HepG2 (cell line): Measurements from ENCODE around the gene ANKRD12. TPM values are rescaled to one million over a fixed set of nuclear protein-coding genes. Genes with fewer than 3 reads are reported as not detected.

ENCODE experiments used
- ATAC-seq: fragments of 200-7000 bp; cut with Tn5 transposase; 3 replicates; pipeline ENCODE4 v1.9.1; 2020; ENCODE audit warnings: mild to moderate bottlenecking, moderate library complexity
- BruUV-seq: library from RNA; stranded (reverse); fragments of 400-500 nt; replicated peaks from 2 replicates; lab custom pipeline; 2021; lab: Mats Ljungman, UMichigan
- CTCF ChIA-PET: fragments of 300-600 bp; formaldehyde crosslinking; extraction: SDS; loops from one replicate; lab custom pipeline; 2021; ENCODE audit warnings: low total read pairs, inconsistent platforms, low intra/inter-chr PET ratio; lab: Yijun Ruan, JAX
- POLR2A ChIA-PET: fragments of 350-600 bp; sonication (Branson Sonifier 250); formaldehyde crosslinking; loops from one replicate; lab custom pipeline; 2020; ENCODE audit warnings: antibody characterized with exemption, inconsistent platforms; lab: Yijun Ruan, JAX
- DNase-seq: peaks from one replicate; pipeline ENCODE4 v3.0.0-alpha.2; 2015; ENCODE audit warnings: low spot score
- FAIRE-seq: peaks from 3 replicates; lab custom pipeline; 2011; peaks lifted over from hg19 to GRCh38; lab: Jason Lieb, UNC
- H2AFZ ChIP-seq: one replicate; pipeline ENCODE4 v1.6.1; 2011; ENCODE audit warnings: low read length, inconsistent platforms
- H3K27ac ChIP-seq: fragments of 300-600 bp; 3 replicates; pipeline ENCODE4 v1.8.0; 2011; ENCODE audit warnings: mixed run types, mild to moderate bottlenecking, mixed read lengths, low read length, inconsistent platforms; ENCODE audit not compliant: insufficient read depth; ENCODE audit errors: extremely low read length
- H3K27me3 ChIP-seq, 2 experiments: fragments of 200-600 bp in 1 of 2; 2 replicates in 1 of 2; 3 replicates in 1 of 2; pipeline versions ENCODE4 v1.6.0 to v1.8.0; 2011; ENCODE audit warnings: low read length in 2 of 2, mild to moderate bottlenecking in 2 of 2, moderate library complexity in 2 of 2, inconsistent platforms in 1 of 2; ENCODE audit not compliant: insufficient read depth in 2 of 2, control insufficient read depth in 1 of 2
- H3K36me3 ChIP-seq, 2 experiments: fragments of 200-600 bp in 1 of 2; replicated peaks in 1 of 2; 2 replicates in 1 of 2; 3 replicates in 1 of 2; pipeline versions ENCODE4 v1.5.1 to v1.8.0; 2011; ENCODE audit warnings: low read length in 2 of 2, inconsistent platforms in 1 of 2; ENCODE audit not compliant: insufficient read depth in 2 of 2, control insufficient read depth in 1 of 2
- H3K4me1 ChIP-seq: 2 replicates; pipeline ENCODE4 v1.5.1; 2012; ENCODE audit warnings: low read length, inconsistent platforms; ENCODE audit not compliant: insufficient read depth
- H3K4me2 ChIP-seq: 2 replicates; pipeline ENCODE4 v1.6.0; 2011; ENCODE audit warnings: low read depth, low read length, inconsistent platforms
- H3K4me3 ChIP-seq, 3 experiments: fragments of 200-600 bp in 1 of 3; sonication (generic), shearing (Covaris generic) in 1 of 3; replicated peaks in 1 of 3; 2 replicates each; pipeline ENCODE4 v1.5.1; 2011 to 2016; ENCODE audit warnings: low read length in 3 of 3, inconsistent platforms in 2 of 3, low read depth in 2 of 3, mild to moderate bottlenecking in 2 of 3, control low read depth in 1 of 3, mixed read lengths in 1 of 3; ENCODE audit not compliant: insufficient read depth in 1 of 3
- H3K79me2 ChIP-seq: one replicate; pipeline ENCODE4 v1.6.1; 2011; ENCODE audit warnings: low read length, inconsistent platforms; ENCODE audit not compliant: insufficient read depth
- H3K9ac ChIP-seq: 2 replicates; pipeline ENCODE4 v1.6.0; 2011; ENCODE audit warnings: mild to moderate bottlenecking, low read depth, low read length, inconsistent platforms; ENCODE audit not compliant: insufficient read depth
- H3K9me3 ChIP-seq: 2 replicates; pipeline ENCODE4 v1.5.1; 2012; ENCODE audit warnings: mild to moderate bottlenecking, low read length
- H4K20me1 ChIP-seq: 2 replicates; pipeline ENCODE4 v1.6.0; 2011; ENCODE audit warnings: inconsistent platforms, mild to moderate bottlenecking, low read length, moderate library complexity; ENCODE audit not compliant: insufficient read depth
- EP300 ChIP-seq, 3 experiments: sonication (generic) in 1 of 3; formaldehyde crosslinking in 1 of 3; IDR thresholded peaks; 2 replicates each; pipeline versions ENCODE4 v1.5.1 to v1.6.1; 2011 to 2020; ENCODE audit warnings: low read depth in 2 of 3, low read length in 2 of 3, borderline replicate concordance in 1 of 3, improper control_type of control experiment in 1 of 3, mild to moderate bottlenecking in 1 of 3, missing genetic modification reagents in 1 of 3, moderate library complexity in 1 of 3
- HNRNPK ChIP-seq: fragments of 200-400 bp; formaldehyde crosslinking; IDR thresholded peaks from 2 replicates; pipeline ENCODE4 v1.6.1; 2018; ENCODE audit warnings: low read length, low read depth, moderate library complexity, mild to moderate bottlenecking; ENCODE audit not compliant: poor library complexity, severe bottlenecking
- IRF2 ChIP-seq: IDR thresholded peaks from 2 replicates; pipeline ENCODE4 v1.6.1; 2018; ENCODE audit warnings: missing genetic modification reagents, missing compliant biosample characterization
- PPARG ChIP-seq: conservative IDR thresholded peaks from 2 replicates; pipeline ENCODE4 v1.6.1; 2016; ENCODE audit warnings: missing biosample characterization, missing genetic modification reagents
- RAD51 ChIP-seq: fragments of 450-650 bp; IDR thresholded peaks from 2 replicates; pipeline ENCODE4 v1.6.1; 2016; ENCODE audit warnings: borderline replicate concordance
- SMC3 ChIP-seq: IDR thresholded peaks from 2 replicates; pipeline ENCODE4 v1.6.1; 2011; ENCODE audit warnings: low read length, improper control_type of control experiment
- ZBTB43 ChIP-seq: sonication (generic); formaldehyde crosslinking; conservative IDR thresholded peaks from 2 replicates; pipeline ENCODE4 v1.4.0; 2020; ENCODE audit warnings: missing genetic modification reagents
- ZNF557 ChIP-seq: sonication (generic); formaldehyde crosslinking; IDR thresholded peaks from 2 replicates; pipeline ENCODE4 v1.4.0; 2020; ENCODE audit warnings: missing genetic modification reagents
- ZNF747 ChIP-seq: sonication (generic); formaldehyde crosslinking; IDR thresholded peaks from 2 replicates; pipeline ENCODE4 v1.8.1; 2023; ENCODE audit warnings: missing genetic modification reagents, mild to moderate bottlenecking, borderline replicate concordance
- WGBS: methylation state at CpG from one replicate; pipeline ENCODE4 v1.1.6; 2017; ENCODE audit warnings: low lambda C conversion rate; 5-methylcytosine and 5-hydroxymethylcytosine counted together
- in situ Hi-C: cut with HindIII; loops from 2 replicates; pipeline ENCODE4 v1.10.0; 2017; ENCODE audit warnings: low pct_unique_long_range_greater_than_20kb; ENCODE audit not compliant: extremely low pct_ligation_motif_present
- intact Hi-C: fragments of 100-400 bp; cut with micrococcal nuclease; formaldehyde crosslinking; loops from one replicate; pipeline ENCODE4 v1.10.0; 2022; ENCODE audit not compliant: unreplicated experiment
- polyA plus RNA-seq, 8 experiments: library from polyadenylated mRNA; depleted of rRNA in 3 of 8; stranded (reverse) in 7 of 8; unstranded in 1 of 8; fragments of >200 nt; fragmentation: Illumina TruSeq in 4 of 8; extraction: Trizol in 4 of 8; gene quantifications; 2 replicates each; pipeline versions ENCODE4 v1.2.1 to v1.2.3, GENCODE V29; 2011 to 2016; ENCODE audit warnings: low read depth in 4 of 8, missing spikeins in 1 of 8, mixed read lengths in 1 of 8; ENCODE audit not compliant: insufficient read depth in 1 of 8
- total RNA-seq, 5 experiments: library from RNA; depleted of rRNA; stranded (reverse); fragments of >200 nt; fragmentation: Illumina TruSeq; extraction: Trizol; gene quantifications; 2 replicates each; pipeline ENCODE4 v1.2.3, GENCODE V29; 2016; ENCODE audit warnings: low read depth in 1 of 5
- TF ChIP-seq, protein P1 (sequence below): IDR thresholded peaks from 2 replicates; pipeline ENCODE4 v1.4.0; 2020; ENCODE audit warnings: mild to moderate bottlenecking, missing genetic modification reagents
- TF ChIP-seq, protein P2 (sequence below): sonication (generic); formaldehyde crosslinking; IDR thresholded peaks from 2 replicates; pipeline ENCODE4 v1.4.0; 2020; ENCODE audit warnings: missing genetic modification reagents

ANKRD12 gene
- total and polyA plus RNA-seq, 2 of the 13 experiments (the other 11 are each of a cell fraction or from before 2014, with no cell fraction given) = 6.0 to 23.2 TPM

DNA sequence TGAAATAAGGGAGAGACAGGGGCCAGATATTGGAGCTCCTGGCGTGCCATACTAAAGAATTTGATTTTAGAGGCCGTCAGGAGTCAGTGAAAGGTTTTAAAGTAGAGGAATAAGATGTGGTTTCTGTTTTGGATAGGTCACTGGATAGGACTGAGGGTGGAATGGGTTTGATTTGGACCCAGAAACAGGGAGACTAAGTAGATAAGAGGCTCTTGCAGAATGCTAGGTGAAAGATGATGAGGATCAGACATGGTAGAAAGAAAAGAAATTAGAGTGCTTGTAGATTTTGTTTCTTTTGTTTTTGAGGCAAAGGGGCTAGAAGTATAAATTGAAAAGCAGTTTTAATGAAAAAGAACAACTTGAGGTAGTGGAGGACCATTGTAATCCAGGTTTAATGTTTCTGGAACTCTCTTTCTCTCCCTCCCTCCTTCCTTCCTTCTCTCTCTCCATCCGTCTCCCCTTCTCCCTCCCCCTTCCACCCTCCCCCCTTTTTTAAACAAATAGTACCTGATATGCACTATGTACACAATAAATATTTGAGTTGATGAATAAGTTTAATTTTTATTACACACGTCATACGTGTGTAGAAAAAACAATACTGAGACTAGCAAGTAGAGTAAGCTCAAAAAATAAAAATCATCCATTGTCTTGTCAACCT is 32.2 kb upstream of the ANKRD12 start:
- POLR2A ChIA-PET = interaction anchor here (0.9 to 5.7 kb wide), 9 partner anchors 10 to 35 kb away, joined by 3 to 71 read pairs (median 7); partner anchors contain the start of gene ANKRD12
- intact Hi-C loops (loop anchor here (5.0 kb wide), 1 partner anchor 33 kb away; the partner anchor contains the start of gene ANKRD12), in situ Hi-C loops (no loop called here)
- Histone ChIP-seq H3K27ac (peak overlapping the region; percentile 92), H3K27me3 (no peaks in the 10 kb centered on the region; a peak in 1 of 5 replicates), H3K4me1 (peaks cover 66% of the 10 kb centered on the region), H3K4me2 (peak overlapping the region; percentile 72), H2AFZ (no peak overlapping the region), H3K9me3 (no peaks in the 10 kb centered on the region), H3K36me3 (no peaks in the 10 kb centered on the region; a peak in 2 of 5 replicates), H3K9ac (peak overlapping the region; percentile 96), H3K4me3 (peak overlapping the region; percentile 57 to 78 (median 71)), H3K79me2 (peaks cover 68% of the 10 kb centered on the region), H4K20me1 (peaks cover 48% of the 10 kb centered on the region)
- no TSS peak for BruUV-seq
- DNase-seq = no peak
- WGBS = 7% methylated on average over 5 of the region's 5 CpGs
- CTCF ChIA-PET = interaction anchor here (2.2 kb wide), 1 partner anchor 31 kb away, joined by 5 read pairs; no protein-coding TSS in a partner anchor
- FAIRE-seq = no peak
- ATAC-seq = no peak
- TF ChIP-seq HNRNPK (peak; percentile 77), ZNF747 (no peak), PPARG (no peak), IRF2 (CRISPR knock-in tag) (no peak), RAD51 (no peak), ZBTB43 (CRISPR knock-in tag) (no peak), SMC3 (no peak), ZNF557 (no peak), EP300 (IDR thresholded peaks at IDR 0.05; ENCODE audit: low read depth in 2 of 2, low read length in 2 of 2) (peak in 1 of 2 experiments; percentile 52; a peak in 1 of 4 replicates), EP300 (CRISPR knock-in tag; IDR thresholded peaks at IDR 0.05; ENCODE audit: borderline replicate concordance) (no peak)
- TF ChIP-seq, protein P1, sequence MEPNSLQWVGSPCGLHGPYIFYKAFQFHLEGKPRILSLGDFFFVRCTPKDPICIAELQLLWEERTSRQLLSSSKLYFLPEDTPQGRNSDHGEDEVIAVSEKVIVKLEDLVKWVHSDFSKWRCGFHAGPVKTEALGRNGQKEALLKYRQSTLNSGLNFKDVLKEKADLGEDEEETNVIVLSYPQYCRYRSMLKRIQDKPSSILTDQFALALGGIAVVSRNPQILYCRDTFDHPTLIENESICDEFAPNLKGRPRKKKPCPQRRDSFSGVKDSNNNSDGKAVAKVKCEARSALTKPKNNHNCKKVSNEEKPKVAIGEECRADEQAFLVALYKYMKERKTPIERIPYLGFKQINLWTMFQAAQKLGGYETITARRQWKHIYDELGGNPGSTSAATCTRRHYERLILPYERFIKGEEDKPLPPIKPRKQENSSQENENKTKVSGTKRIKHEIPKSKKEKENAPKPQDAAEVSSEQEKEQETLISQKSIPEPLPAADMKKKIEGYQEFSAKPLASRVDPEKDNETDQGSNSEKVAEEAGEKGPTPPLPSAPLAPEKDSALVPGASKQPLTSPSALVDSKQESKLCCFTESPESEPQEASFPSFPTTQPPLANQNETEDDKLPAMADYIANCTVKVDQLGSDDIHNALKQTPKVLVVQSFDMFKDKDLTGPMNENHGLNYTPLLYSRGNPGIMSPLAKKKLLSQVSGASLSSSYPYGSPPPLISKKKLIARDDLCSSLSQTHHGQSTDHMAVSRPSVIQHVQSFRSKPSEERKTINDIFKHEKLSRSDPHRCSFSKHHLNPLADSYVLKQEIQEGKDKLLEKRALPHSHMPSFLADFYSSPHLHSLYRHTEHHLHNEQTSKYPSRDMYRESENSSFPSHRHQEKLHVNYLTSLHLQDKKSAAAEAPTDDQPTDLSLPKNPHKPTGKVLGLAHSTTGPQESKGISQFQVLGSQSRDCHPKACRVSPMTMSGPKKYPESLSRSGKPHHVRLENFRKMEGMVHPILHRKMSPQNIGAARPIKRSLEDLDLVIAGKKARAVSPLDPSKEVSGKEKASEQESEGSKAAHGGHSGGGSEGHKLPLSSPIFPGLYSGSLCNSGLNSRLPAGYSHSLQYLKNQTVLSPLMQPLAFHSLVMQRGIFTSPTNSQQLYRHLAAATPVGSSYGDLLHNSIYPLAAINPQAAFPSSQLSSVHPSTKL (CRISPR knock-in tag) = 0 out of 2 replicates have a peak, but pooled peaks have one; percentile 12
- TF ChIP-seq, protein P2, sequence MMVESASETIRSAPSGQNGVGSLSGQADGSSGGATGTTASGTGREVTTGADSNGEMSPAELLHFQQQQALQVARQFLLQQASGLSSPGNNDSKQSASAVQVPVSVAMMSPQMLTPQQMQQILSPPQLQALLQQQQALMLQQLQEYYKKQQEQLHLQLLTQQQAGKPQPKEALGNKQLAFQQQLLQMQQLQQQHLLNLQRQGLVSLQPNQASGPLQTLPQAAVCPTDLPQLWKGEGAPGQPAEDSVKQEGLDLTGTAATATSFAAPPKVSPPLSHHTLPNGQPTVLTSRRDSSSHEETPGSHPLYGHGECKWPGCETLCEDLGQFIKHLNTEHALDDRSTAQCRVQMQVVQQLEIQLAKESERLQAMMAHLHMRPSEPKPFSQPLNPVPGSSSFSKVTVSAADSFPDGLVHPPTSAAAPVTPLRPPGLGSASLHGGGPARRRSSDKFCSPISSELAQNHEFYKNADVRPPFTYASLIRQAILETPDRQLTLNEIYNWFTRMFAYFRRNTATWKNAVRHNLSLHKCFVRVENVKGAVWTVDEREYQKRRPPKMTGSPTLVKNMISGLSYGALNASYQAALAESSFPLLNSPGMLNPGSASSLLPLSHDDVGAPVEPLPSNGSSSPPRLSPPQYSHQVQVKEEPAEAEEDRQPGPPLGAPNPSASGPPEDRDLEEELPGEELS (CRISPR knock-in tag) = 0 out of 2 replicates have a peak, but pooled peaks have one; percentile 13
